Fibroblast of lung (primary cell): ENCODE data around the gene SSX4. TPM values are rescaled to one million over a fixed set of nuclear protein-coding genes. Genes with fewer than 3 reads are reported as not detected.
"Not testable (repeated sequence)": the region's sequence is repeated elsewhere in the genome, so short reads cannot be mapped to it uniquely, and the experiment has no call there.

Experiments
- DNase-seq, 2 donors: peaks; one replicate each; pipeline versions ENCODE4 v3.0.0 to v3.0.0-alpha.2; 2010; ENCODE audit warnings: low read depth in 2 of 2
- H2AFZ ChIP-seq: 2 replicates; pipeline ENCODE4 v1.5.1; 2012; ENCODE audit warnings: low read length, control low read depth, inconsistent platforms
- H3K27ac ChIP-seq: 2 replicates; pipeline ENCODE4 v1.5.1; 2011; ENCODE audit warnings: low read length, control low read depth; ENCODE audit not compliant: insufficient read depth
- H3K27me3 ChIP-seq: 2 replicates; pipeline ENCODE4 v1.5.1; 2011; ENCODE audit warnings: mild to moderate bottlenecking, low read length; ENCODE audit not compliant: control insufficient read depth, insufficient read depth
- H3K36me3 ChIP-seq: 2 replicates; pipeline ENCODE4 v1.5.1; 2011; ENCODE audit warnings: low read length; ENCODE audit not compliant: control insufficient read depth, insufficient read depth
- H3K4me1 ChIP-seq: 2 replicates; pipeline ENCODE4 v1.5.1; 2011; ENCODE audit warnings: low read length; ENCODE audit not compliant: control insufficient read depth, insufficient read depth; ENCODE audit errors: extremely low read depth
- H3K4me2 ChIP-seq: 2 replicates; pipeline ENCODE4 v1.5.1; 2011; ENCODE audit warnings: low read length, control low read depth; ENCODE audit not compliant: insufficient read depth; ENCODE audit errors: extremely low read depth
- H3K4me3 ChIP-seq, 4 experiments: fragments of 200-600 bp in 1 of 4; sonication (generic) in 1 of 4; replicated peaks in 1 of 4; 2 replicates each; pipeline ENCODE4 v1.5.1; 2011 to 2016; ENCODE audit warnings: low read length in 4 of 4, low read depth in 3 of 4, mild to moderate bottlenecking in 3 of 4, control low read depth in 2 of 4, inconsistent platforms in 1 of 4, mixed read lengths in 1 of 4; ENCODE audit not compliant: insufficient read depth in 1 of 4; ENCODE audit errors: control extremely low read depth in 1 of 4
- H3K79me2 ChIP-seq: 2 replicates; pipeline ENCODE4 v1.5.1; 2012; ENCODE audit warnings: mild to moderate bottlenecking, low read length, inconsistent platforms; ENCODE audit not compliant: control insufficient read depth, insufficient read depth
- H3K9ac ChIP-seq: 2 replicates; pipeline ENCODE4 v1.5.1; 2011; ENCODE audit warnings: mild to moderate bottlenecking, low read length, control low read depth; ENCODE audit not compliant: insufficient read depth
- H3K9me3 ChIP-seq: 2 replicates; pipeline ENCODE4 v1.5.1; 2012; ENCODE audit warnings: low read depth, low read length; ENCODE audit not compliant: control insufficient read depth, insufficient read depth
- H4K20me1 ChIP-seq: 2 replicates; pipeline ENCODE4 v1.5.1; 2011; ENCODE audit warnings: low read length; ENCODE audit not compliant: control insufficient read depth, insufficient read depth; ENCODE audit errors: extremely low read depth
- polyA plus RNA-seq, 2 donors: library from polyadenylated mRNA; depleted of rRNA in 1 of 2; stranded (reverse) in 1 of 2; unstranded in 1 of 2; fragments of >200 nt; gene quantifications; 2 replicates each; pipeline ENCODE4 v1.2.1, GENCODE V29; 2011 to 2012; ENCODE audit warnings: missing spikeins in 1 of 2
- total RNA-seq: library from RNA; depleted of rRNA; stranded (reverse); fragments of >200 nt; gene quantifications from 2 replicates; pipeline ENCODE4 v1.2.1, GENCODE V29; 2014

Gene SSX4
- total and polyA plus RNA-seq, 2 donors (not counting 1 experiment from before 2014, with no cell fraction given): not detected

- not testable (repeated sequence) for DNase-seq, H2AFZ ChIP-seq, H3K36me3 ChIP-seq, H3K9ac ChIP-seq, H3K79me2 ChIP-seq, H4K20me1 ChIP-seq, H3K27me3 ChIP-seq, H3K4me1 ChIP-seq, H3K4me2 ChIP-seq, H3K27ac ChIP-seq, H3K4me3 ChIP-seq, H3K9me3 ChIP-seq
Observed at GRCh38 chrX:48433713-48434112, 50.4 kb downstream of the SSX4 start.

Other genes with a start within 250 kb of the SSX4 start
- not detected in 2 replicates for gene SSX5, start 186.7 kb upstream of the SSX4 start, total RNA-seq
- gene SSX5, start 186.7 kb upstream of the SSX4 start, polyA plus RNA-seq: not detected in 2 replicates
- gene SSX1, start 128.1 kb upstream of the SSX4 start, total RNA-seq: not detected in 2 replicates
- not detected in 2 replicates for gene SSX1, start 128.1 kb upstream of the SSX4 start, polyA plus RNA-seq
- not detected in 2 replicates for gene SSX3, start 26.8 kb upstream of the SSX4 start, total RNA-seq
- gene SSX3, start 26.8 kb upstream of the SSX4 start, polyA plus RNA-seq: not detected in 2 replicates
- not detected in 2 replicates for gene SSX4B, start 28.4 kb downstream of the SSX4 start, total RNA-seq
- gene SSX4B, start 28.4 kb downstream of the SSX4 start, polyA plus RNA-seq: not detected in 2 replicates
- gene SLC38A5, start 86.7 kb downstream of the SSX4 start, total RNA-seq: 21.5 and 21.8 TPM in 2 replicates
- gene SLC38A5, start 86.7 kb downstream of the SSX4 start, polyA plus RNA-seq: 8.3 and 35.0 TPM in 2 replicates
- gene FTSJ1, start 92.7 kb downstream of the SSX4 start, total RNA-seq: 22.6 and 29.4 TPM in 2 replicates
- gene FTSJ1, start 92.7 kb downstream of the SSX4 start, polyA plus RNA-seq: 30.2 and 38.0 TPM in 2 replicates
- gene PORCN, start 125.5 kb downstream of the SSX4 start, total RNA-seq: 6.2 and 11.4 TPM in 2 replicates
- gene PORCN, start 125.5 kb downstream of the SSX4 start, polyA plus RNA-seq: 5.4 and 6.0 TPM in 2 replicates
- gene EBP, start 138.3 kb downstream of the SSX4 start, total RNA-seq: 30.8 and 93.5 TPM in 2 replicates
- 61.0 and 68.2 TPM in 2 replicates for gene EBP, start 138.3 kb downstream of the SSX4 start, polyA plus RNA-seq
- 3.9 and 5.1 TPM in 2 replicates for gene TBC1D25, start 156.2 kb downstream of the SSX4 start, total RNA-seq
- 8.5 and 9.4 TPM in 2 replicates for gene TBC1D25, start 156.2 kb downstream of the SSX4 start, polyA plus RNA-seq
- 39.8 and 52.7 TPM in 2 replicates for gene RBM3, start 190.9 kb downstream of the SSX4 start, total RNA-seq
- gene RBM3, start 190.9 kb downstream of the SSX4 start, polyA plus RNA-seq: 422 and 464 TPM in 2 replicates
- 98.4 and 99.7 TPM in 2 replicates for gene WDR13, start 214.0 kb downstream of the SSX4 start, total RNA-seq
- 41.2 and 47.4 TPM in 2 replicates for gene WDR13, start 214.0 kb downstream of the SSX4 start, polyA plus RNA-seq